ENCODE results near the gene MEX3C.

GRCh38 chr18:51191128-51191717, 6.3 kb downstream of the MEX3C start:
- TF ChIP-seq CTCF (conservative IDR thresholded peaks at IDR 0.05; ENCODE audit: low read length) (no peak), EZH2phosphoT487 (IDR thresholded peaks at IDR 0.05; ENCODE audit: borderline replicate concordance) (no peak)
